Lung microvascular endothelial cell (primary cell): ENCODE data around the gene FAM133A. TPM values are rescaled to one million over a fixed set of nuclear protein-coding genes. Genes with fewer than 3 reads are reported as not detected.

Experiments
- DNase-seq, 2 donors: peaks; one replicate each; pipeline versions ENCODE4 v3.0.0 to v3.0.0-alpha.2; 2010; ENCODE audit warnings: low read depth in 2 of 2
- total RNA-seq: library from RNA; depleted of rRNA; stranded (reverse); fragments of >200 nt; gene quantifications from 2 replicates; pipeline ENCODE4 v1.2.1, GENCODE V29; 2014

Gene FAM133A
- total RNA-seq: not detected in 2 replicates

DNA sequence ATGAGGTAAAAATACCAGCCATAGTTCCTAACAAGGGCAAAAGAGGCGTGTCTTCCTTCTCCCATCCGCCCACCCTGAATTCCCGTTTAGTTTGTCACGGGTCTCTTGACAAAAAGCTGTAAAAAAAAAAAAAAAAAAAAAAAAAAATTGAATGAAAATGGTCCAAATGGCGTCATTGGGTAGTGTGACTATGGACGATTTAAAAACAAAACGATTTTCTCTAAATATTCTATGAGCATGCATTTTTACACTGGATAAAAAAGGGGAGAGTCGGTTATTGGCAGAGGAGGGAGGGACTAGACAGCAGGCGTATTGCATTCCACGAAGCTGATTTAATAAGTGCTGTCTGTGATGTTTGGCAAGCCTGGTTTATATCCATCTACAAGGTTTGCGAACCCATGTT lies at the start of gene FAM133A:
Gene FAM133A, plus strand, starts transcription at position 338 of the 403 bp plus-strand sequence. CDS start 35,214 bp downstream, outside the sequence.
- no peak for DNase-seq

DNA sequence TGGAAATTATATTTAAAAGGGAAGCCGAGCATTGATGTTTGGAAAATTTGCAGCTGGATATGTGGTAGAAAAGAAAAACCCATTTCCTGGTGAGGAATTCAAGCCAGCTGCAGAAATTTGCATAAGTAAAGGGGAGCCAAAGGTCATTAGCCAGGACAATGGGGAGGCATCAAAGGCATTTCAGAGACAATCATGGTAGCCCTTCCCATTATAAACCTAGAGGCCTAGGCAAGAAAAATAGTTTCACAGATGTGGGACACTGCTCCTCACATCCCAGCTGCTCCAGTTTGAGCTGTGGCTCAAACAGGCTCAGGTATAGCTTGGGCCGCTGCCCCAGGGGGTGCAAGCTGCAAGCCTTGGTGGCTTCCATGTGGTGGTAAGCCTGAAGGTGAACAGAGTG lies 36.4 kb upstream of the FAM133A start:
- DNase-seq: no peak

DNA sequence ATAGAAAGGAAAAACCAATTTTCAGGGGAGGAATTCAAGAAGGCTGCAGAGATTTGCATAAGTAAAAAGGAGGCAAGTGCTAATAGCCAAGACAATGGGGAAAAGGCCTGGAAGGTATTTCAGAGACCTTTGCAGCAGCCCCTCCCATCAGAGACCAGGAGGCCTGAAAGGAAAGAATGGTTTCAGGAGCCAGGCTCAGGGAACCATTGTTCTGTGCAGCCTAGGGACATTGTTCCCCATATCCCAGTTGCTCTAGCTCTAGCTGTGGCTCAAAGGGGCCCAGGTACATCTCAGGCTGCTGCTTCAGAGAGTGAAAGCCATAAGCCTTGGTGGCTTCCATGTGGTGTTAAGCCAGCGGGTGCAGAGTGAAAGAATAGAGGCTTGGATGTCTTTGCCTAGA lies 24.6 kb upstream of the FAM133A start:
- DNase-seq: no peak

DNA sequence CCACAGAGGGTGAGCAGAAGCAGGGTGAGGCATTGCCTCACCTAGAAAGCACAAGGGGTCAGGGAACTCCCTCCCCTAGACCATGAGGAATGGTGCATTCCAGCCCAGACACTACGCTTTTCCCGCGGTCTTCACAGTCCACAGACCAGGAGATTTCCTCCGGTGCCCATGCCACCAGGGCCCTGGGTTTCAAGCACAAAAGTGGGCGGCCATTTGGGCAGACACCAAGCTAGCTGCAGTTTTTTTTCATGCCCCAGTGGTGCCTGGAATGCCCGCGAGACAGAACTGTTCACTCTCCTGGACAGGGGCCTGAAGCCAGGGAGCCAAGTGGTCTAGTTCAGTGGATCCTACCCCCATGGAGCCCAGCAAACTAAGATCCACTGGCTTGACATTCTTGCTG lies 13.4 kb upstream of the FAM133A start:
- no peak for DNase-seq

DNA sequence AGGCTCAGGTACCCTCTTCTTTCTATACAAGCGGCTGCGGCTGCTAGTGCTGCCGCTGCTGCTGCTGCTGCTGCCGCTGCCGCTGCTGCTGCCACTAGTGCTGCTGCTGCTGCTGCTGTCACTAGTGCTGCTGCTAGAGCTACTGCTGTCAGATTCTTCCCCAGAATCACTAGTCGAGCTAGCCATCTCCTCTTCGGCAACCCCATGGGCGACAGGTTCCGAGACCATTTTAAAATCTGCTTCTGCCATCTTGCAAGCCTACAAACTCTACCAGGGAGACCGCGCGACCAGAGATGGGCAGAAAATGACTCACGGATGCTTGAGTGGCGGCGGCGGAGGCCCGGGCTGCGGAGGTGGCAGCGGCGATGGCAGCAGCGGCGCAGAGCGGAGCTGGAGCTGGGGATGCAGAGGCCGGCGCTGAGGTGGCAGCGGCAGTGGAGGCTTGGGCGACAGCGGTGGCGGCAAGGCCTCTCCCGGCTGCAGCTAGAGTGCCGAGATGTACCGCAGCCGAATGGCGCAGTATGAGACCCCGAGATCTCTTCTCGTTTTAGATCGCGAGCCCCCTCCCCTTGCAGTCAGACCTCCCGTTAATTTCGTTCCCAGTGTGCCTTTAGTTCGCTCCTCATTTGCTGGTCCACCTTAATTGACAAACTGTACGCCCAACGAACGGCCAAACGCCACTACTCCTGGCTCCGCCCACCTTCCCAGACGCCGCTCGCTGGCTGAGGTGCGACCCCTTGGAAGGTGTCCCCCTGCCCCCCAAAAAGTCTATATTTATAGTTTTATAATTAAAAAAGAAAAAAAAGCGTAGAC lies 744 bp upstream of the FAM133A start, which contains the start of gene NAP1L3:
Gene NAP1L3, minus strand, starts transcription at position 523 of the 813 bp plus-strand sequence. Its CDS starts 274 bp downstream, at position 249.
- DNase-seq: peak; percentile 23 to 73

DNA sequence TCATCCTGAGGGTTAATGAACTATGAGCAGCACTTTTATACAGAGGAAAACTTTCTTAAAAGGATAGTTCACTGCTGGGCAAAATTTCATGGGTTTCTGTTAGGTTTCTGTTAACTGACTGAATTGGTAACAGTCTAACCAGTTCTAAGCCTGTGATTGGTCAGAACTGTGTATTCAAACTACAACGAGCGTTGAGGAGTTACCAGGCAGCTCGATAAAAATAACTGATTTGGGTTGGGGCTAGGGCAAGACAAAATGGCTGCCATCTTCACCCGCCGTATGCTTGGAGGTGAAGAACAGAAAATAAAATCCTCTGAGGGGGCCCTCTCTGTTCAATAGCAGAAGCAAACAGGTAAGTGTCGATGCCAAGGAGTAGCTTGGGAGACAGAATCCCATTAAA lies 22.0 kb downstream of the FAM133A start:
- no peak for DNase-seq

DNA sequence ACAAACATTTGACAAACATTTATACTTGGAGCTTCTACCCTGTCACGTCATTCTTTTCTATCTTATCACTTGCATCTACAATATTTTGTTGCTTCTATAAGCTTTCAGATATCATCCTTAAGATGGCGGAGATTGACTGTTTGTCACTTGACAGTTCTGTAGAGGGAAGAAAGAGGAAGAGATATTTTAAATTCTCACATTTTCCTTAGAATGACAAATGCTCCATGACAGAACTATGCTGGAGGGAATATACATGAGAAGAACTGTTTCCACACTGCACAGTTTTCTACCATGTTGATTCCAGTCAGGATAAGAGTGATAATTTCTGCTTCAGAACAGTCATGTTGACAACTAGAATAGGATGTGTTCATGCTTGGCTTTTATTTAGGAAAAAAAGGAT lies 29.7 kb downstream of the FAM133A start:
- DNase-seq: no peak

DNA sequence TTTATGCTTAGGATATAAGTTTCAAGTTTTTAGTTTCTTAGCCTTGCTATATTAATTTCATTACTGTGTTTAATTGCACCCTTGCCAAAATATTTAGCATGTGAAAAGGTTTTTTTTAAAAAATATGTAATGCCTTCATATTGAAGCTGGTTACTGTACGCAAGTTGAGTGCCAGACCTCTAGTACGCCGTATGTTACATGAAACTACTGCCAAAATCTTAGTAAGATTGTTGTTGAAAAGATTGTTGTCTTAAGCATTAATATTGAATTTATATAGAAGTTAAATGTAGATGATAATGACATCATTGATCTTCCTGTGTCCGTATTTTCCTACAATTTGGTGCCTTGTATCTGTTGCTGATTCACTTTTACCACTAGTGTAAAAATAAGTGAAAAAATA lies 37.1 kb downstream of the FAM133A start:
- DNase-seq: no peak

DNA sequence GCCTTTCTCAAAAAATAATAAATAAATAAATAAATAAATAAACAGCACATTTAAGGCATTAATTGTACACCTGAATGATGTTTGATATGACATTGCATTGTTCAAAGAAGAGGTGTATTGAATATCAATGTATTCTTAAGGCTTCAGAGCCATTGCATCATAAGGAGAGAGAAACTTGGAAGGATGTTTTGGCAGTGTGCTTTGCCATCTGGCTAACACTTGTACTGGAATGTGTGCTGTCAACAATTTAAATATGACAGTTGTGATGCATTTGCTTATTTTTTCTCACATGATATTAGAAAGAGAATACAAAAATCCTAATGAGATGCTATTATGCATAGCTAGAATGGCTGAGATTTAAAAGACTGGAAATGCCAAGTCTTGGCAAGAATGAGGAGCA lies 67.8 kb downstream of the FAM133A start:
- no peak for DNase-seq

DNA sequence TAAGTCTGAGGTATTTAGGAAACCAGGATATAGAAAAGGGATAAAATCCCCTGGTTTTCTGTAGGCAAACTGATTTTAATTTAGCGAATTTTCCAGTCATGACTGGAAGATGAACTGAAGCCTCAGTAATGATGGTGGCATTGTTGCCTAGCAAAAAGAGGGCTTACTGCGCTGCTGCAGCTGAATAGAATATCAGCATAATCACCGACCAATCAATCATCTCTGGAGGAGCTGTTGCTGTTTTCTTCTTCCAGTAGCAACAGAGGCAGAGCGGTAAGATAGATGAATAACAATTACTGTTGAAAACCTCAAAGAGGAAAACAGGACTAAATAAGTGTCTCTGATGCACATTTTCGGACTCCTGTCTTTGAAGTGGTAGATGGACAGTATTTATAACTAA lies 86.2 kb downstream of the FAM133A start:
- no peak for DNase-seq

Other genes with a start within 250 kb of the FAM133A start
- 0.44 and 1.4 TPM in 2 replicates for gene NAP1L3, start 628 bp upstream of the FAM133A start, total RNA-seq